GM21723 (cell line): ENCODE results near the gene MCM5.
"Not testable (repeated sequence)": the region's sequence is repeated elsewhere in the genome, so short reads cannot be mapped to it uniquely, and the experiment has no call there.

ENCODE experiments used
- ATAC-seq: cut with Tn5 transposase; IDR thresholded peaks from one replicate; pipeline ENCODE4 v1.9.1; 2021; ENCODE audit warnings: mild to moderate bottlenecking, moderate library complexity; ENCODE audit not compliant: unreplicated experiment

Gene MCM5

GRCh38 chr22:35378621-35379020 is 21.3 kb upstream of the MCM5 start:
- ATAC-seq: no peak

DNA sequence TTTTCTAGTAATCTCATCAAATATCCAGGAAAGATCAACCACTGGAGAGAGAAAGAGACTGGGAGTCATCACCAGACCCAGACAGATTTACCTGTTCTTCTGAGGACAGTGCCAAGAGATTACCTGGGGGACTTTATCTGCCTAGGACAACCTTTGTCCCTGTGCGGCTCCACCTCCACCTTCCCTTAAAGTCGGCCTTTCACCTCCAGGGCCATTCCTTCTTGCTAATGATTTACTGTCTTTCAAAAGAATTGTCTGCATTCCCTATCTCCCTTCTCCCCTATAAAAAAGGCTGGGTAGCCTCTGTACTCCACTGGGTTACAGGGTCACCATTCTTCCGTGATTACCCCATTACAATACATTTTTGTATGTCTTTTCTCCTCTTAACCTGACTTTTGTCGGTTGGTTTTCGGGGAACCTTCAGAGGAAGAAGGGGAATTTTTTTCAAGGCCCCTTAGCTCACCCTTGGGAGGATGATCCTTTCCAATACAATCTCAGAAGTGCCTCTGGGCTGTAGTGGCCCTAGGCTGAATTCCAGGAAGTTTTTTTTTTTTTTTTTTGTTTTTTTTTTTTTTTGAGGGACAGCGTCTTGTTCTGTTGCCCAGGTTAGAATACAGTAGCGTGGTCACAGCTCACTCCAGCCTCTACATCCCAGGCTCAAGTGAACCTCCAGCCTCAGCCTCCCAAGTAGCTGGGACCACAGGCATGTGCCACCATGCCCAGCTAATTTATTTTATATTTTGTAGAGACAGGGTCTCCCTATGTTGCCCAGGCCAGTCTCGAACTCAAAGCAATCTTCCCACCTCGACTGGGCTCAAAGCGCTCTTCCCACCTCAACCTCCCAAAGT is 20.6 kb upstream of the MCM5 start:
- no peak for ATAC-seq

DNA sequence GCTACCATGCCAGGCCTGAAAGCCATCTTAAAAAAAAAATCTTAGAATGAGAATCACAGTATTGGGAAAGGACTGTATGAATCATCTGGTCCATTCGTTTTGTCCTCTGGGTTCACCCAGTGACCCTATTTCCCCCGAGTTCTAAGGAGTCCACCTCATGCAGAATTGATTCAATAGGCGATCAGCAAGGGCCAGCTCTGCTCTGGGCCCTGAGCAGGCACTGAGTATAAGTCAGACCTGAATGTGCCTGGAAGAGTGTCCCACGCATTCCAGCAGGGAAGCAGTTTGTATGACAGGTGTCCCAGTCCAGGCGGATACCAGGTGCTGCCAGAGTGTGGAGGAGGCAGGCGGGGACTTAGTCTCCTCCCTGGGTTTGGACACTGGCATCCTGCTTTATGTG is 19.9 kb upstream of the MCM5 start:
- ATAC-seq: no peak

DNA sequence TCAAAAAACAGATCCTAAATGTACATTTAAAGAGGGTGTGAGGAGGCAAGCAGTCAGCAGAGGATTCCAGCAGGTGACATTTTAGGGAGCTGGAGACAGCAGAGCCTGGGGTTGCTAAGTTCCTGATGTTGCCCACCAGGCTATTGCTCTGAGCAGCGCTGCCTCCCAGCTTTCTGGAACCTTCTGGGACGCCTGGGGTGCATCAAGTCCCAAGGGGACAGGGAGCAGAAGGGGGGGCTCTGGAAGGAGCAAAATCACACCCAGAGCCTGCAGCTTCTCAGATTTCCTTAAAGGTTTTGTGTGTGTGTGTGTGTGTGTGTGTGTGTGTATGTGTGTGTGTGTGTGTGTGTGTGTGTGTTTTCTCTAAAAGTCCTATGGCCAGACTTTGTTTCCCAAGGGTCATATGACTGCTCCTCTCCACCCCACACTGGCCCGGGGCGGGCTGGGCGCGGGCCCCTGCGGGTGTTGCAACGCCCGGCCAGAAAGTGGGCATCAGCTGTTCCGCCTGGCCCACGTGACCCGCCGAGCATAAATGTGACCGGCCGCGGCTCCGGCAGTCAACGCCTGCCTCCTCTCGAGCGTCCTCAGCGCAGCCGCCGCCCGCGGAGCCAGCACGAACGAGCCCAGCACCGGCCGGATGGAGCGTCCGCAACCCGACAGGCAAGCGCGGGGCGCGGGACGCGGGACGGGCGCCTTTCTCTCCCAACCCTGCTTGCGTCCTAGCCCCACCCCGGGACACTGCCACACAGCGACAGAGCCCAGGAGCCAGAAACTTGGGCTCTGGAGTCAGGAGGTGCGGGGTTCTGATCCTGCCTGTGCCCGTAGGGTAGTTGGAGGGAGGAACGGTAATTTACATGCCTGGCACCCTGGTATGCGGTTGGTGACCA is 19.2 kb upstream of the MCM5 start, which contains the start of gene HMOX1:
TSS of gene HMOX1 (plus strand) at position 560 of the 887 bp plus-strand sequence. CDS start at position 638, 78 bp downstream.
- peak; percentile 53 for ATAC-seq

GRCh38 chr22:35381424-35382009 is 18.4 kb upstream of the MCM5 start:
- peak; percentile 3 for ATAC-seq

- no peak for ATAC-seq
Observed at GRCh38 chr22:35383679-35384071, 16.3 kb upstream of the MCM5 start.

GRCh38 chr22:35384527-35384926 is 15.4 kb upstream of the MCM5 start:
- no peak for ATAC-seq

- ATAC-seq: no peak
Observed at GRCh38 chr22:35384975-35385588, 14.9 kb upstream of the MCM5 start.

DNA sequence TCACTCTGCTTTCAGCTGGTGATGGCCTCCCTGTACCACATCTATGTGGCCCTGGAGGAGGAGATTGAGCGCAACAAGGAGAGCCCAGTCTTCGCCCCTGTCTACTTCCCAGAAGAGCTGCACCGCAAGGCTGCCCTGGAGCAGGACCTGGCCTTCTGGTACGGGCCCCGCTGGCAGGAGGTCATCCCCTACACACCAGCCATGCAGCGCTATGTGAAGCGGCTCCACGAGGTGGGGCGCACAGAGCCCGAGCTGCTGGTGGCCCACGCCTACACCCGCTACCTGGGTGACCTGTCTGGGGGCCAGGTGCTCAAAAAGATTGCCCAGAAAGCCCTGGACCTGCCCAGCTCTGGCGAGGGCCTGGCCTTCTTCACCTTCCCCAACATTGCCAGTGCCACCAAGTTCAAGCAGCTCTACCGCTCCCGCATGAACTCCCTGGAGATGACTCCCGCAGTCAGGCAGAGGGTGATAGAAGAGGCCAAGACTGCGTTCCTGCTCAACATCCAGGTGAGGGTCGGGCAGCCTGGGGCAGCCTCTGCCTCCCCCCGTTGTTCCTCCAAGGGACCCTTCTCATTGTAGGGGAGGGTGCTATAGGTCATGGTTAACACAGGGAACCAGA is 13.2 kb upstream of the MCM5 start:
- ATAC-seq: no peak

DNA sequence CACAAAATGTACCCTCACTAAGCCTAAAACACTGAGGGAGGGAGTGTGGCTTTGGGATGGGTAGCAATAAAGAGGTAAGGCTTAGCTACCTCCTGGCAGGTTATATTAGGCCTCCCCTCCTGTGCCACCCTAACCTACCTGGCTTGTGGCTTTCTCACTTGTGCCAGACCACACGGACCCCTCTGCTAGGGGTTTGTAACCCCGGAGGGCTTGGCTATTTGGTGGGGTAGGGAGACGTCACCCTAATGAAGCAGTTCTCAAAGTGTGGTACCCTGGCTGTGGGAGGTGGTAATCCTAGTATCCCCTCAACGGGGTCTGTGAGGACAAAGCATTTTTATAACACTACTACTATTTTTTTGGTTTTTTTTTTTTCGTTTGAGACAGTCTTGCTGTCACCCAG is 9.0 kb upstream of the MCM5 start:
- ATAC-seq: no peak

DNA sequence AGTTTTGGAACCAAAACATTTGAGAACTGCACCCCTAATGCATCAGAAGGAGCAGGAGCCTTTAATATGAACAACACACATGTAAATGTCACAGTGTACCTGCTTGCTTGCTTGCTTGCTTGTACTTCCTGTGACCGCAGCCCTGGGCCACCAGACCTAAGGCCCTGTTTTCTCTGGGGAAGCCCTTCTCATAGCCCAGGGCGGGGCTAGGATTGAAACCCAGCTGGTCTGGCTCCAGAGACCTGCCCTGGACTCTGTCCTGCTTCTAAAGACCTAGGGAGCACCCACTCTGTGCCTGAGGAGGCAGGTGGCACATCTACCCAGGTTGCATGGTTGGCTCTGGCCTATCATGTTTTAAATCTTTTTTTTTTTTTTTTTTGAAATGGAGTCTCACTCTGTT is 7.6 kb upstream of the MCM5 start:
- ATAC-seq: no peak

GRCh38 chr22:35393116-35394010 is 6.6 kb upstream of the MCM5 start:
- ATAC-seq: no peak

- ATAC-seq: no peak
Observed at GRCh38 chr22:35394011-35394312, 6.0 kb upstream of the MCM5 start.

DNA sequence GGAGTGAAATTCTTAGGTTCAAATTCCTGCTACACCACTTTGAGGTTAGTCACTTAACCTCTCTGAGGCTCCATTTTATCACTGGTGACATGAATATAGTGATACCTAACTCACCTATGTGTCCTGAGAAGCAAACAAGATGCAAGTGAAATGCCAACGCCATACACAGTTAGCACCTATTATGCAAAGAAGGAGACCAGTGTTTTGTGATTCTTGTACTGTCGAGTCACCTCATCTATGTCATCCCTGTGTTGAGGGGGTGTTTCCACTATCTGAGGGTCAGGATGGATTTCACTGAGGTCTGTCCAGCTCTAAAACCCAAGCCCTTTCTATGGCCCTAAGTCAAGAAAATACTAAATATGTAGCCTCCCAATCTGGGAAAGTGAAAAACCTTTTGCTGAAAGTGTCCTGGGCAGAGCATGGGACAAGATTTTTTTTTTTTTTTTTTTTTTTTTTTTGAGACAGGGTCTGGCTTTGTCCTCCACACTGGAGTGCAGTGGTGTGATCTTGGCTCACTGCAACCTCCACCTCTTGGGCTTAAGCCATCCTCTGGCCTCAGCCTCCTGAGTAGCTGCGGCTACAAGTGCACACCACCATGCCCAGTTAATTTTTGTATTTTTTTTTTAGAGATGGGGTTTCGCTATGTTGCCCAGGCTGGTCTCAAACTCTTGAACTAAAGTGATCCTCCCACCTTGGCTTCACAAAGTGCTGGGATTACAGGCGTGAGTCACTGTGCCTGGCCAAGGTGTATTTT is 5.0 kb upstream of the MCM5 start:
- no peak for ATAC-seq

DNA sequence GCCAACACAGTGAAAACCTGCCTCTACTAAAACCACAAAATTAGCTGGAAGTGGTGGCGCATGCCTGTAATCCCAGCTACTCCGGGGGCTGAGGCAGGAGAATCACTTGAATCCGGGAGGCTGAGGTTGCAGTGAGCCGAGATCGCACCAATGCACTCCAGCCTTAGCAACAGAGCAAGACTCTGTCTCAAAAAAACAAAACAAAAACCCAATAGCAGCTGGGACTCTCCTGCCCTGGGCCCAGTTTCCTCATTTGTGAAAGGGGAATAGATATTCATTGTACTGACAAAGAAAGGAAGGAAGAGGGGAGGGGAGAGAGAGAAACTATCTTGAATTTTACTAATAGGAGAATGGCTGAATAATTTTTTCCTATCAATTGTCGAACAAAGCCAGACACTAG is 3.3 kb upstream of the MCM5 start:
- not testable (repeated sequence) for ATAC-seq

DNA sequence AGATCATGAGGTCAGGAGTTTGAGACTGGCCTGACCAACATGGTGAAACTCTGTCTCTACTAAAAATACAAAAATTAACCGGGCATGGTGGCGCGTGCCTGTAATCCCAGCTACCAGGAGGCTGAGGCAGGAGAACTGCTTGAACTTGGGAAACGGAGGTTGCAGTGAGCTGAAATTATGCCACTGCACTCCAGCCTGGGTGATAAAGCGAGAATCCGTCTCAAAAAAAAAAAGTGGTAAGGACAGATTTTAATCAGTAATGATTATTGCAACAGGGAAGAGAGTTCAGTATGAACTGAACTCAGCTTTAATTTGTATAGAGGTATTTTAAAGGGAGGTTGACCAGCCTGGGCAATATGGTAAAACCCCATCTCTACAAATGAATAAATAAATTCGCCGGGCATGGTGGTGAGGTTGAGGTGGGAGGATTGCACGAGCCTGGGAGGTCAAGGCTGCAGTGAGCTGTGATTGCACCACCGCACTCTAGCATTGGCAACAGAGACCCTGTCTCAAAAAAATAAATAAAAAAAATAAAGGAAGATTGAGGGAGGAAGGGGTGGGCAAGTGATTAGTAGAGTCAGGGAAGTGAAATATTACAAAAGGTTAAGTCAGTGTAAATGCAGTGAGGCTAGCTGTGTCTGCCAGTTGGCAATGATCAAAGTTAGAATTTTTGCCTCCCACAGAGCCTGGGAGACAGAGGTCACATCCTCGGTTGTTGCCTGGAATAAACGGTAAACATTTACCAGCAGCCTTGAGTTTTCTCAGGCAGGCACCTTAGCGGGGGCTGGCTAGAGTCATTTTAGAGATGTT is 2.6 kb upstream of the MCM5 start:
- no peak for ATAC-seq

DNA sequence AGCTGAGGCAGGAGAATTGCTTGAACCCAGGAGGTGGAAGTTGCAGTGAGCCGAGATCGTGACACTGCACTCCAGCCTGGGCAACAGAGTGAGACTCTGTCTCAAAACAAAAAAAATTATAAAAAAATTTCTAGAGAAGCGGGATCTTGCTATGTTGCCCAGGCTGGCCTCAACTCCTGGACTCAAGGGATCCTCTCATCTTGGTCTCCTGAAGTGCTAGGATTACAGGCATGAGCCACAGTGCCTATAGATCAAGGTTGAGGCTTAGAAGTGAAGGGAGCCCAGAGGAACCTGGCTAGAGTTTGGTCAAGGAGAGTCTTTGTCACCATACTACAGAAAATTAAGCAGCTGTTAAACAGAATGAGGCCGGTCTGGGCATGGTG is 1.4 kb upstream of the MCM5 start:
- ATAC-seq: no peak

DNA sequence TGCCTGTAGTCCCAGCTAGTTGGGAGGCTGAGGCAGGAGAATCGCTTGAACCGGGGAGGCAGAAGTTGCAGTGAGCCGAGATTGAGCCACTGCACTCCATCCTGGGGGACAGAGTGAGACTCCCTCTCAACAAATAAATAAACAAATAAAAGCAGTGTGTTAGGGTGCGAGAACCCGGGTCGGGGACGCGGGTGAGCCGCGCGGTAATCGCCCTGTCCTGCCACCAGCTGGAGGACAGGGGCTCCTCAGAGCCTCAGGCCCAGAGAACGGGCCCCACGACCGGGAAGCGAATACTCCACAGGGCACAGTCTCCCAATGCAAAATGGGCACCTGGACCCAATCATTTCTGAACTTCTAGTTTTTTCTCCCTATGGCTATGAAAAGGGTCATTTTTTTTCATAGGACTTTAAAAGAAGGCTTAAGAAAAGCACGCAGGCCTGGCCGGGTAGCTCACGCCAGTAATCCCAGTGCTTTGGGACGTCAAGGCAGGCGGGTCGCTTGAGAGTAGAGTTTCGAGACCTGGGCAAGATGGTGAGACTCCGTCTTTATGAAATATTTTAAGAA is 744 bp upstream of the MCM5 start:
- ATAC-seq: no peak
